Ovary (tissue), 9 donors: Measurements from ENCODE around the gene CDC42BPB. TPM values are rescaled to one million over a fixed set of nuclear protein-coding genes. Genes with fewer than 3 reads are reported as not detected.

Source experiments
- DNase-seq, 5 donors: peaks; one replicate each; pipeline ENCODE4 v3.0.0-alpha.2; 2019 to 2020
- H3K27ac ChIP-seq, 2 donors: fragments of 200-600 bp; one replicate each; pipeline versions ENCODE4 v1.5.1 to v1.8.0; 2019 to 2022
- H3K27me3 ChIP-seq: fragments of 200-600 bp; one replicate; pipeline ENCODE4 v1.8.0; 2022
- H3K36me3 ChIP-seq: fragments of 200-600 bp; sonication (generic); one replicate; pipeline ENCODE4 v1.5.1; 2019
- H3K4me1 ChIP-seq: one replicate; pipeline ENCODE4 v1.8.1; 2013; ENCODE audit warnings: mild to moderate bottlenecking, moderate library complexity; ENCODE audit not compliant: insufficient read depth
- H3K4me3 ChIP-seq: fragments of 200-600 bp; sonication (generic); one replicate; pipeline ENCODE4 v1.5.1; 2017
- H3K9me3 ChIP-seq, 2 donors: fragments of 200-600 bp in 1 of 2; sonication (generic) in 1 of 2; one replicate each; pipeline versions ENCODE4 v1.5.1 to v1.8.1; 2013 to 2019; ENCODE audit warnings: mild to moderate bottlenecking in 1 of 2, moderate library complexity in 1 of 2
- EP300 ChIP-seq: sonication (generic); formaldehyde crosslinking; IDR thresholded peaks from one replicate; pipeline ENCODE4 v1.6.1; 2017; ENCODE audit warnings: antibody characterized with exemption
- POLR2A ChIP-seq: fragments of 450-650 bp; IDR thresholded peaks from one replicate; pipeline ENCODE4 v1.6.1; 2017; ENCODE audit warnings: antibody characterized with exemption, mild to moderate bottlenecking, moderate library complexity
- WGBS, 3 donors: extraction: QIAGEN DNeasy Blood & Tissue Kit in 1 of 3; methylation state at CpG; one replicate each; pipeline versions ENCODE4 v1.1.5 to v1.1.7; 2013 to 2017; 5-methylcytosine and 5-hydroxymethylcytosine counted together
- intact Hi-C, 4 donors: fragments of 100-400 bp; cut with DNase I; formaldehyde crosslinking; loops; one replicate each; pipeline versions ENCODE4 v1.11.0 to v1.15.1; 2022 to 2023
- polyA plus RNA-seq, 2 donors: library from polyadenylated mRNA; stranded (reverse); fragments of 200-250 nt in 1 of 2; fragments of 350-450 nt in 1 of 2; fragmentation: Illumina TruSeq in 1 of 2; extraction: RNeasy Lipid Tissue Mini Kit (QIAGEN cat#74804) in 1 of 2; gene quantifications; one replicate each; pipeline ENCODE4 v1.2.3, GENCODE V29; 2013 to 2014
- total RNA-seq, 7 donors: library from RNA; depleted of rRNA in 2 of 7; stranded (reverse); fragments of >200 nt in 2 of 7; fragmentation: NEBNext Ultra II Directional in 3 of 7; extraction: Animal tissue kit (Norgen Biotek cat#: 25700) in 3 of 7; gene quantifications; one replicate each; pipeline versions ENCODE4 v1.1.0 to v1.2.4, GENCODE V29; 2016 to 2023
- TF ChIP-seq, protein P1 (sequence below), 3 donors: fragments of 450-650 bp in 2 of 3; fragments of 200-600 bp in 1 of 3; IDR thresholded peaks; one replicate each; pipeline versions ENCODE4 v1.5.1 to v1.8.0; 2016 to 2022; ENCODE audit warnings: antibody characterized with exemption in 3 of 3, mild to moderate bottlenecking in 1 of 3
- donor health status: DM: no; HTN: no; CAD: no; lungs with moderate emphysema.
- donor health status: DM: no; HTN: no; CAD: no.
- donor health status: Bipolar disorder and iron deficiency.
- donor health status: DM: yes; HTN: yes; CAD: no.
- donor health status: DM: no; HTN: no; CAD: no.
- donor health status: DM: yes; HTN: yes; CAD: no.

CDC42BPB gene
- total and polyA plus RNA-seq, 9 donors, result 50.0 to 103 (median 75.1) TPM

GRCh38 chr14:102971314-102971713, 86.0 kb downstream of the CDC42BPB start:
- Histone ChIP-seq H3K27ac (no peak overlapping the region), H3K27me3 (no peaks in the 10 kb centered on the region), H3K36me3 (no peaks in the 10 kb centered on the region), H3K4me3 (no peak overlapping the region), H3K9me3 (no peaks in the 10 kb centered on the region), H3K4me1 (no peaks in the 10 kb centered on the region)
- TF ChIP-seq, protein P1, sequence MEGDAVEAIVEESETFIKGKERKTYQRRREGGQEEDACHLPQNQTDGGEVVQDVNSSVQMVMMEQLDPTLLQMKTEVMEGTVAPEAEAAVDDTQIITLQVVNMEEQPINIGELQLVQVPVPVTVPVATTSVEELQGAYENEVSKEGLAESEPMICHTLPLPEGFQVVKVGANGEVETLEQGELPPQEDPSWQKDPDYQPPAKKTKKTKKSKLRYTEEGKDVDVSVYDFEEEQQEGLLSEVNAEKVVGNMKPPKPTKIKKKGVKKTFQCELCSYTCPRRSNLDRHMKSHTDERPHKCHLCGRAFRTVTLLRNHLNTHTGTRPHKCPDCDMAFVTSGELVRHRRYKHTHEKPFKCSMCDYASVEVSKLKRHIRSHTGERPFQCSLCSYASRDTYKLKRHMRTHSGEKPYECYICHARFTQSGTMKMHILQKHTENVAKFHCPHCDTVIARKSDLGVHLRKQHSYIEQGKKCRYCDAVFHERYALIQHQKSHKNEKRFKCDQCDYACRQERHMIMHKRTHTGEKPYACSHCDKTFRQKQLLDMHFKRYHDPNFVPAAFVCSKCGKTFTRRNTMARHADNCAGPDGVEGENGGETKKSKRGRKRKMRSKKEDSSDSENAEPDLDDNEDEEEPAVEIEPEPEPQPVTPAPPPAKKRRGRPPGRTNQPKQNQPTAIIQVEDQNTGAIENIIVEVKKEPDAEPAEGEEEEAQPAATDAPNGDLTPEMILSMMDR (IDR thresholded peaks at IDR 0.05), result no peak
- TF ChIP-seq EP300, result no peak
- TF ChIP-seq POLR2A, result no peak
- intact Hi-C loops, result no loop called here
- whole genome bisulfite sequencing, 3 donors, result 90 to 92% (median 90%) methylated on average over 9 of the region's 9 CpGs
- DNase-seq, result no peak

GRCh38 chr14:102970496-102970895, 86.9 kb downstream of the CDC42BPB start:
- DNase-seq, result no peak
- Histone ChIP-seq H3K4me1 (no peaks in the 10 kb centered on the region), H3K36me3 (no peaks in the 10 kb centered on the region), H3K27ac (no peak overlapping the region), H3K4me3 (no peak overlapping the region), H3K27me3 (no peaks in the 10 kb centered on the region), H3K9me3 (no peaks in the 10 kb centered on the region)
- intact Hi-C loops, result no loop called here
- WGBS, 3 donors, result 88 to 91% (median 89%) methylated on average over 10 of the region's 10 CpGs
- TF ChIP-seq EP300, result no peak
- no peak for TF ChIP-seq POLR2A
- TF ChIP-seq, protein P1 (IDR thresholded peaks at IDR 0.05), result no peak

DNA sequence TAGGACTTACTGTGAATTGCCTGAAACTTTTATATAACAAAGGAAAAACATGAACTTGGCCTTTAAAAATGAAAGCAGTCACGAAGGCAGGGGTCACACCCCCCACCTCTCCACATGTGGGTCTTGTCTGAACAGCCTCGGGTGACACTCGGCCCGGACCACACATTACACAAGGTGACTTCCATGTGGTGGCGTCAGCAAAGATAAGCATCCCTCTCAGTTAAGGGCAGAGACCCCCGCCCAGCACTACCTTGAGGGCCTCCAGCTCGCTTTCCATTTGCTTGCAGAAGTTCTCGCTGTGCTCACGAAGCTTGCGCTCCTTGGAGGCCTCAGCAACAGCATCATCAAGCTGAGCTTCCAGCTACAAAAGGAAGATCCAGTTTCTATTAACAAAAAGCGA, 87.4 kb downstream of the CDC42BPB start:
- 82 to 88% (median 85%) methylated on average over 11 of the region's 11 CpGs for WGBS, 3 donors
- Histone ChIP-seq H3K4me1 (no peaks in the 10 kb centered on the region), H3K27ac (no peak overlapping the region), H3K9me3 (no peaks in the 10 kb centered on the region), H3K27me3 (no peaks in the 10 kb centered on the region), H3K36me3 (no peaks in the 10 kb centered on the region), H3K4me3 (no peak overlapping the region)
- TF ChIP-seq, protein P1 (IDR thresholded peaks at IDR 0.05), result no peak
- no peak for TF ChIP-seq POLR2A
- TF ChIP-seq EP300, result no peak
- intact Hi-C loops, result no loop called here
- DNase-seq, result no peak

DNA sequence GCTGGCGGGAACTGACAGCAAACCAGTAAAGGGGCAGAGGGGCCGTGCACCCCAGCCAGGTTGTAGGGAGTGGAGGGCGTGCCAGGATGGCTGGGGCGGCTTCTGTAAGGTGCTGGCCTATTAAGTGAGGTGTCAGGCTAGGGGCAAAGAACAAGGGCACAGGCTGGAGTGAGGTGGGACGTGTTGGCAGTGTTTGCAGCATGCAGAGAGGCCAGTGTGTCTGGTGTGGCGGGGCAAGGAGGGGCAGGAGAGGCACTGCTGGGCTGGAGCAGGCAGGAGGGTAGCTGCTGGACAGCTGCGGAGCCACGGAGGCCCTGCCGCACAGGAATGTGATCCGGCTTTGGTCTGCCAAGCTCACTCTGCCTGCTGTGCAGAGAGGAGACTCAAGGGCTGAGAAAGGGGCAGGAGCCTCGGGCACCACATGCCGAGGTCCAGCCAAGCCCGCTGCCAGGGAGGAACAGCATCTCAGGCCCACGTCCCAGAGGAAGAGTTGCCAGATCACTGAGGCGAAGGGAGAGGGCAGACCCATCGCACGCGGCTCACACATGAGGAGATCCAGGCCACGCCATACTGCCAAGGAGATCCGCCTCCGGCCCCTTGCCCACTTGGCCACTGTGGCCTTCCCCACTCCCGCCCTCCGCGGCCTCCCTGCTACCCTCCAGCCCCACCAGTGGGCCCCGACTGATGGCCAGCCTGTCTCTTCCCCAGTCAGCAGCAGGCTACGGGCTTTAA, 88.1 kb downstream of the CDC42BPB start:
- no peaks in the 10 kb centered on the region for H3K4me1 ChIP-seq
- no peak for DNase-seq
- H3K4me3 ChIP-seq, result no peak overlapping the region
- 92 to 93% (median 93%) methylated on average over 26 of the region's 26 CpGs for WGBS, 3 donors
- TF ChIP-seq EP300 (no peak), POLR2A (no peak)
- TF ChIP-seq, protein P1 (IDR thresholded peaks at IDR 0.05), result no peak
- H3K9me3 ChIP-seq, result no peaks in the 10 kb centered on the region
- H3K27ac ChIP-seq, result no peak overlapping the region
- no peaks in the 10 kb centered on the region for H3K27me3 ChIP-seq
- intact Hi-C loops, result no loop called here
- no peaks in the 10 kb centered on the region for H3K36me3 ChIP-seq
